ENCODE results near the gene C1GALT1. TPM values are rescaled to one million over a fixed set of nuclear protein-coding genes. Genes with fewer than 3 reads are reported as not detected.
"Not testable (repeated sequence)": the region's sequence is repeated elsewhere in the genome, so short reads cannot be mapped to it uniquely, and the experiment has no call there.

The C1GALT1 gene
- total RNA-seq, 2 experiments from 2014 or later = 25.7 to 29.1 TPM

- CTCF ChIA-PET = no interaction called here
Measured at GRCh38 chr7:7231000-7231399, 48.7 kb downstream of the C1GALT1 start.

GRCh38 chr7:7231865-7232264 lies 49.5 kb downstream of the C1GALT1 start:
- CTCF ChIA-PET = no interaction called here
- Mint-ChIP-seq H3K9me3 (peaks cover 16% of the 10 kb centered on the region), H3K4me3 (no peak overlapping the region), H3K4me1 (ENCODE audit: low read depth) (peaks cover 22% of the 10 kb centered on the region), H3K36me3 (ENCODE audit: low read depth) (peaks cover 31% of the 10 kb centered on the region), H3K27ac (no peak overlapping the region), H3K27me3 (ENCODE audit: low read depth) (no peaks in the 10 kb centered on the region)
- no peak for DNase-seq
- intact Hi-C loops (cut with micrococcal nuclease) = no loop called here

More at GRCh38 chr7:7231000-7231399, 48.7 kb downstream of the C1GALT1 start:
- intact Hi-C loops (cut with micrococcal nuclease) = no loop called here
- Mint-ChIP-seq H3K4me1 (ENCODE audit: low read depth) (peaks cover 22% of the 10 kb centered on the region), H3K27me3 (ENCODE audit: low read depth) (no peaks in the 10 kb centered on the region), H3K27ac (no peak overlapping the region), H3K36me3 (ENCODE audit: low read depth) (peaks cover 34% of the 10 kb centered on the region), H3K4me3 (no peak overlapping the region), H3K9me3 (peaks cover 16% of the 10 kb centered on the region)
- no peak for DNase-seq

GRCh38 chr7:7235347-7235746 lies 53.0 kb downstream of the C1GALT1 start:
- no peak overlapping the region for H3K4me3 Mint-ChIP-seq
- H3K36me3 Mint-ChIP-seq (ENCODE audit: low read depth) = peaks cover 32% of the 10 kb centered on the region
- no peak overlapping the region for H3K27ac Mint-ChIP-seq
- no peaks in the 10 kb centered on the region for H3K27me3 Mint-ChIP-seq (ENCODE audit: low read depth)
- intact Hi-C loops (cut with micrococcal nuclease) = no loop called here
- CTCF ChIA-PET = no interaction called here
- peaks cover 27% of the 10 kb centered on the region for H3K4me1 Mint-ChIP-seq (ENCODE audit: low read depth)
- no peak for DNase-seq
- H3K9me3 Mint-ChIP-seq = peaks cover 10% of the 10 kb centered on the region

GRCh38 chr7:7236041-7236440 lies 53.7 kb downstream of the C1GALT1 start:
- Mint-ChIP-seq H3K36me3 (ENCODE audit: low read depth) (peaks cover 30% of the 10 kb centered on the region), H3K9me3 (peaks cover 7% of the 10 kb centered on the region), H3K4me3 (no peak overlapping the region), H3K4me1 (ENCODE audit: low read depth) (peaks cover 27% of the 10 kb centered on the region), H3K27ac (no peak overlapping the region), H3K27me3 (ENCODE audit: low read depth) (no peaks in the 10 kb centered on the region)
- intact Hi-C loops (cut with micrococcal nuclease) = no loop called here
- CTCF ChIA-PET = no interaction called here
- no peak for DNase-seq

- Mint-ChIP-seq H3K4me1 (ENCODE audit: low read depth) (peaks cover 22% of the 10 kb centered on the region), H3K27me3 (ENCODE audit: low read depth) (no peaks in the 10 kb centered on the region), H3K27ac (no peak overlapping the region), H3K9me3 (no peaks in the 10 kb centered on the region), H3K36me3 (ENCODE audit: low read depth) (peaks cover 19% of the 10 kb centered on the region), H3K4me3 (no peak overlapping the region)
- CTCF ChIA-PET = interaction anchor here (0.9 kb wide), 2 partner anchors 13 to 56 kb away, joined by 3 to 4 read pairs; no protein-coding TSS in a partner anchor
- intact Hi-C loops (cut with micrococcal nuclease) = no loop called here
- DNase-seq = no peak
Measured at GRCh38 chr7:7237201-7237977, 55.0 kb downstream of the C1GALT1 start.

GRCh38 chr7:7237978-7238267 lies 55.6 kb downstream of the C1GALT1 start:
- CTCF ChIA-PET = interaction anchor here (0.9 kb wide), 1 partner anchor 56 kb away, joined by 3 read pairs; no protein-coding TSS in a partner anchor
- no peak for DNase-seq
- Mint-ChIP-seq H3K9me3 (no peaks in the 10 kb centered on the region), H3K27ac (no peak overlapping the region), H3K4me3 (no peak overlapping the region), H3K36me3 (ENCODE audit: low read depth) (peaks cover 23% of the 10 kb centered on the region), H3K27me3 (ENCODE audit: low read depth) (no peaks in the 10 kb centered on the region), H3K4me1 (ENCODE audit: low read depth) (peaks cover 24% of the 10 kb centered on the region)
- intact Hi-C loops (cut with micrococcal nuclease) = loop anchor here (2.0 kb wide), 1 partner anchor 15 kb away; no protein-coding TSS in a partner anchor

GRCh38 chr7:7239346-7239745 lies 57.0 kb downstream of the C1GALT1 start:
- CTCF ChIA-PET = no interaction called here

GRCh38 chr7:7242899-7243298 lies 60.6 kb downstream of the C1GALT1 start:
- Mint-ChIP-seq H3K9me3 (no peaks in the 10 kb centered on the region), H3K36me3 (ENCODE audit: low read depth) (peaks cover 23% of the 10 kb centered on the region), H3K4me3 (no peak overlapping the region), H3K27ac (no peak overlapping the region), H3K4me1 (ENCODE audit: low read depth) (peaks cover 18% of the 10 kb centered on the region), H3K27me3 (ENCODE audit: low read depth) (no peaks in the 10 kb centered on the region)
- CTCF ChIA-PET = interaction anchor here (1.0 kb wide), 1 partner anchor 61 kb away, joined by 3 read pairs; no protein-coding TSS in a partner anchor
- no peak for DNase-seq
- intact Hi-C loops (cut with micrococcal nuclease) = no loop called here

More at GRCh38 chr7:7239346-7239745, 57.0 kb downstream of the C1GALT1 start:
- no peaks in the 10 kb centered on the region for H3K9me3 Mint-ChIP-seq
- peaks cover 19% of the 10 kb centered on the region for H3K4me1 Mint-ChIP-seq (ENCODE audit: low read depth)
- H3K27me3 Mint-ChIP-seq (ENCODE audit: low read depth) = no peaks in the 10 kb centered on the region
- intact Hi-C loops (cut with micrococcal nuclease) = loop anchor here (2.0 kb wide), 1 partner anchor 13 kb away; no protein-coding TSS in a partner anchor
- no peak overlapping the region for H3K4me3 Mint-ChIP-seq
- DNase-seq = no peak
- H3K27ac Mint-ChIP-seq = no peak overlapping the region
- H3K36me3 Mint-ChIP-seq (ENCODE audit: low read depth) = peaks cover 26% of the 10 kb centered on the region

- CTCF ChIA-PET; H3K27ac Mint-ChIP-seq; H3K4me3 Mint-ChIP-seq; H3K9me3 Mint-ChIP-seq; DNase-seq; intact Hi-C loops (cut with micrococcal nuclease); H3K27me3 Mint-ChIP-seq (ENCODE audit: low read depth): not testable (repeated sequence)
- Mint-ChIP-seq H3K36me3 (ENCODE audit: low read depth) (peaks cover 19% of the 10 kb centered on the region), H3K4me1 (ENCODE audit: low read depth) (peaks cover 14% of the 10 kb centered on the region)
Measured at GRCh38 chr7:7245233-7245632, 62.9 kb downstream of the C1GALT1 start.

- H3K27me3 Mint-ChIP-seq (ENCODE audit: low read depth) = no peaks in the 10 kb centered on the region
- H3K9me3 Mint-ChIP-seq = no peaks in the 10 kb centered on the region
- peaks cover 19% of the 10 kb centered on the region for H3K36me3 Mint-ChIP-seq (ENCODE audit: low read depth)
- H3K27ac Mint-ChIP-seq = no peak overlapping the region
- CTCF ChIA-PET = no interaction called here
- intact Hi-C loops (cut with micrococcal nuclease) = no loop called here
- H3K4me3 Mint-ChIP-seq = no peak overlapping the region
- no peak for DNase-seq
- peaks cover 13% of the 10 kb centered on the region for H3K4me1 Mint-ChIP-seq (ENCODE audit: low read depth)
Measured at GRCh38 chr7:7246223-7246622, 63.9 kb downstream of the C1GALT1 start.

GRCh38 chr7:7247658-7248057 lies 65.3 kb downstream of the C1GALT1 start:
- no peaks in the 10 kb centered on the region for H3K9me3 Mint-ChIP-seq
- H3K4me1 Mint-ChIP-seq (ENCODE audit: low read depth) = peaks cover 17% of the 10 kb centered on the region
- peaks cover 16% of the 10 kb centered on the region for H3K36me3 Mint-ChIP-seq (ENCODE audit: low read depth)
- H3K27ac Mint-ChIP-seq = no peak overlapping the region
- H3K4me3 Mint-ChIP-seq = no peak overlapping the region
- CTCF ChIA-PET = no interaction called here
- no peak for DNase-seq
- intact Hi-C loops (cut with micrococcal nuclease) = no loop called here
- H3K27me3 Mint-ChIP-seq (ENCODE audit: low read depth) = no peaks in the 10 kb centered on the region

- intact Hi-C loops (cut with micrococcal nuclease) = loop anchor here (5.0 kb wide), 1 partner anchor 33 kb away; no protein-coding TSS in a partner anchor
- peaks cover 17% of the 10 kb centered on the region for H3K4me1 Mint-ChIP-seq (ENCODE audit: low read depth)
- no peak overlapping the region for H3K4me3 Mint-ChIP-seq
- CTCF ChIA-PET = no interaction called here
- DNase-seq = no peak
- H3K36me3 Mint-ChIP-seq (ENCODE audit: low read depth) = peaks cover 4% of the 10 kb centered on the region
- H3K9me3 Mint-ChIP-seq = no peaks in the 10 kb centered on the region
- no peak overlapping the region for H3K27ac Mint-ChIP-seq
- no peaks in the 10 kb centered on the region for H3K27me3 Mint-ChIP-seq (ENCODE audit: low read depth)
Measured at GRCh38 chr7:7249814-7250213, 67.5 kb downstream of the C1GALT1 start.

- peaks cover 10% of the 10 kb centered on the region for H3K4me1 Mint-ChIP-seq (ENCODE audit: low read depth)
- H3K36me3 Mint-ChIP-seq (ENCODE audit: low read depth) = peaks cover 2% of the 10 kb centered on the region
- DNase-seq = no peak
- H3K27ac Mint-ChIP-seq = no peak overlapping the region
- H3K4me3 Mint-ChIP-seq = no peak overlapping the region
- CTCF ChIA-PET = no interaction called here
- H3K27me3 Mint-ChIP-seq (ENCODE audit: low read depth) = no peaks in the 10 kb centered on the region
- H3K9me3 Mint-ChIP-seq = no peaks in the 10 kb centered on the region
- intact Hi-C loops (cut with micrococcal nuclease) = loop anchor here (2.0 to 5.0 kb wide), 2 partner anchors 13 to 34 kb away; no protein-coding TSS in a partner anchor
Measured at GRCh38 chr7:7251742-7252141, 69.4 kb downstream of the C1GALT1 start.

All from activated naive CD4-positive, alpha-beta T cell treated with anti-CD3 and anti-CD28 coated beads for 36 hours (primary cell).